ENCODE results near the gene NDC1. TPM values are rescaled to one million over a fixed set of nuclear protein-coding genes. Genes with fewer than 3 reads are reported as not detected.

Gene NDC1
- total RNA-seq, 1 donor from 2014 or later: 12.3 TPM

GRCh38 chr1:53717025-53717804 is 120.9 kb downstream of the NDC1 start:
- H3K9me3 ChIP-seq: no peaks in the 10 kb centered on the region
- H3K36me3 ChIP-seq: no peaks in the 10 kb centered on the region
- no peak overlapping the region for H3K4me3 ChIP-seq
- no peaks in the 10 kb centered on the region for H3K4me1 ChIP-seq
- intact Hi-C loops (cut with DNase I): no loop called here
- no peak overlapping the region for H3K27ac ChIP-seq
- DNase-seq (ENCODE audit: extremely low spot score in 2 of 2): no peak
- no peak for TF ChIP-seq CTCF (IDR thresholded peaks at IDR 0.05)
- TF ChIP-seq POLR2A (IDR thresholded peaks at IDR 0.05): no peak
- no peak for TF ChIP-seq POLR2AphosphoS5 (IDR thresholded peaks at IDR 0.05; ENCODE audit: insufficient read depth in 1 of 2, low read depth in 1 of 2)
- no peaks in the 10 kb centered on the region for H3K27me3 ChIP-seq

GRCh38 chr1:53716150-53716549 is 121.9 kb downstream of the NDC1 start:
- Histone ChIP-seq H3K36me3 (no peaks in the 10 kb centered on the region), H3K4me1 (no peaks in the 10 kb centered on the region), H3K4me3 (no peak overlapping the region), H3K27ac (no peak overlapping the region), H3K27me3 (no peaks in the 10 kb centered on the region), H3K9me3 (no peaks in the 10 kb centered on the region)
- TF ChIP-seq POLR2AphosphoS5 (IDR thresholded peaks at IDR 0.05; ENCODE audit: insufficient read depth in 1 of 2, low read depth in 1 of 2) (no peak), CTCF (IDR thresholded peaks at IDR 0.05) (no peak), POLR2A (IDR thresholded peaks at IDR 0.05) (no peak)
- no peak for DNase-seq (ENCODE audit: extremely low spot score in 2 of 2)
- intact Hi-C loops (cut with DNase I): no loop called here

GRCh38 chr1:53715478-53715877 is 122.6 kb downstream of the NDC1 start:
- no peak for TF ChIP-seq POLR2AphosphoS5 (IDR thresholded peaks at IDR 0.05; ENCODE audit: insufficient read depth in 1 of 2, low read depth in 1 of 2)
- no peak for TF ChIP-seq POLR2A (IDR thresholded peaks at IDR 0.05)
- Histone ChIP-seq H3K27me3 (no peaks in the 10 kb centered on the region), H3K36me3 (no peaks in the 10 kb centered on the region), H3K27ac (no peak overlapping the region), H3K4me1 (no peaks in the 10 kb centered on the region), H3K4me3 (no peak overlapping the region), H3K9me3 (no peaks in the 10 kb centered on the region)
- no peak for DNase-seq (ENCODE audit: extremely low spot score in 2 of 2)
- intact Hi-C loops (cut with DNase I): no loop called here

Small RNA genes lying within 50 kb of the gene (small RNA-seq; reads per million reads assigned to genes)
- gene AL049745.1 (not detected), gene RF00418 (not detected)

Other genes starting within 250 kb of the NDC1 start
- gene GLIS1, start 99.1 kb downstream of the NDC1 start, total RNA-seq: 1.2 TPM
- gene YIPF1, start 51.5 kb upstream of the NDC1 start, total RNA-seq: 22.1 TPM
- gene DIO1, start 55.9 kb upstream of the NDC1 start, total RNA-seq: not detected
- 19.4 TPM for gene IFT25, start 107.4 kb upstream of the NDC1 start, total RNA-seq
- 31.7 TPM for gene LRRC42, start 108.1 kb upstream of the NDC1 start, total RNA-seq
- gene LDLRAD1, start 179.9 kb upstream of the NDC1 start, total RNA-seq: not detected
- 113 TPM for gene TMEM59, start 214.9 kb upstream of the NDC1 start, total RNA-seq
- 4.7 TPM for gene TCEANC2, start 215.3 kb upstream of the NDC1 start, total RNA-seq